Measurements from ENCODE around the gene MYOZ2.
"Not testable (repeated sequence)": the region's sequence is repeated elsewhere in the genome, so short reads cannot be mapped to it uniquely, and the experiment has no call there.

The MYOZ2 gene

GRCh38 chr4:119125931-119126330 lies 9.7 kb upstream of the MYOZ2 start:
- no peak for DNase-seq (ENCODE audit: low read depth in 4 of 4, low spot score in 1 of 4)

GRCh38 chr4:119128148-119128547 lies 7.5 kb upstream of the MYOZ2 start:
- no peak for DNase-seq (ENCODE audit: low read depth in 4 of 4, low spot score in 1 of 4)

DNA sequence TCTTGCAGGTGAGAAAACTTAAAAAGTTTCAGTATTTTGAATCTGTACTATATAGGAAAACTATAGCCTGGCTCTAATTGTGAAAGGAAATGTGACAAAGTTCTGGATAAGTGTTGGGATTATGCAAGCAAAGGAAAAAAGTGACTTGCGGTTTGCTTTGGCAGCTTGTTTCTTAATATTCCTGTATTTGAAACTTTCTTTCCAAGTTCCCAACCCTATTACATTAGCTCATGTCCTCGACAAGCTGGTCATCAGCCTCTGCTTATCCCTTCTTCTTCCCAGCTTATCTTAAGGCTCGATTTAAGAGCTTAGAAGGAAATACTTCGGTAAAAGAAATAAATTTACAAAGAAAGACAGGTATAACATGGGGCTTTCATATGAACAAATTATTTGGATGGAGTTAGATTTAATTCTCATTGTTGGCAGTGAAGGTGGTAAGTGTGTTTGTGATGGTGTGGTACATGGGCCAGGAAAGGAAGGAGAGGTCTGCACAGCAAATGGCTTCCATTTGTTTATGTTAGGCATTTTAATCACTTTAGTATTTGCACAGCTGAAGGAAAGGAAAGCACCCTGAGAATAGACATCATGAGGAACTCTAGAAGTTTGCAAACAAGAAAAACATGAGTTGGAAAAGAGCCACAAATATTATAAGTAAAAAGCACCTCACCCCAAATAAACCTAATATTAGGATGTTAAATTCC lies 5.1 kb upstream of the MYOZ2 start:
- no peak for DNase-seq (ENCODE audit: low read depth in 4 of 4, low spot score in 1 of 4)

DNA sequence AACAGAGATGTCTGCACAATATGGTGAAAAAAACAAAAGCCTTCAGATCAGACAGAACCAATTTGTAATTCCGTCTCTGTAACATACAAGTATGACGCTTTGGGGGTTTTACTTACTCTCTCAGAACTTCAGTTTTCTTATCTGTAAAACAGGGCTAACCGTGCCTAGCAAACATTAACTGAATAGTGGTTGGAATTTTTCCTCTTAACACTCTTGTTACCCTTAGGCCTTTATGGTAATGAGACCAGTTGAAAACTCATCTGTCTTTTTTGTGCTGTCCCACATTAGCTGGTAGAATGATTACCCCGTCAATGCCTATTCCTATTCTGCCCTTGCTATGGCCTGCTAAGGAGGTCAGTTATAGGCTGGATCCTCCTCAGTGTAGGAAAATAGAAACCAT lies 4.5 kb upstream of the MYOZ2 start:
- no peak for DNase-seq (ENCODE audit: low read depth in 4 of 4, low spot score in 1 of 4)

DNA sequence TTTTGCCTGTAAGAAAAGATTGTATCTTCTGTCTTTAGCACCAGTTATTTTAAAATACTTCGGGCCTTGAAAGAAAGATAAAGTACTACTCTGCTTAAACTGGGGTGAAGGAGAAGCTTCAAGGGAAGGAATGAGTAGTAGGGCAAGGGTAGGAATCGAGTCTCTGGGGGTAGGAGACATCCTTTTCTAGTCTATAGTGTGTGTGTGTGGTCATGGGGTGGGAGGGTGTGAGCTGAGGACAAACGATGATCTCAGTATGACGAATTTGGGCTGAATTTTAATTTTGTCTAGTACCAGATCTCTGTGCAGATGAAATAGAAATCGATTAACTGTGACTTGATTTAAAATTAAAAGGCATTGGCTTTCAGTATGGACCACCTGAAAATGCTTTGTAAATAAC lies 3.3 kb upstream of the MYOZ2 start:
- no peak for DNase-seq (ENCODE audit: low read depth in 4 of 4, low spot score in 1 of 4)

GRCh38 chr4:119136546-119136945 lies 914 bp downstream of the MYOZ2 start:
- DNase-seq (ENCODE audit: low read depth in 4 of 4, low spot score in 1 of 4) = no peak

DNA sequence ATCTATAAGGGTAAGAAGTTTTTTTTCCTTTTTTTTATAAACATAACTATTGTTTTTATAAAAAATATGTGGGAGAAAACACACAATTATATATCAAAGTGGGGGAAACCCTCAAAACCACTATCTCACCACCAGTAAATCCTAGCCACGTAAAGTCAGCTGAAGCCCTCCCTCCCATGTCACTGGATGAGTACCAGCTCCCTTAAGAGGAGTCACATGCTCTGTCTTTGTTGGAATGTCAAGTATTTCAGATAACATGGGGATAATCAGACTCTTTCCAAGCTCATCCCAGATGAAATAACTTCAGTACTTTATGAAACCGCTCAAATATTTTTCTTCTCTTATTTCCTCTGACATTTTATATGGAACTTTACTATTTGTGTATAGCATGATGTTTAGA lies 2.4 kb downstream of the MYOZ2 start:
- no peak for DNase-seq (ENCODE audit: low read depth in 4 of 4, low spot score in 1 of 4)

DNA sequence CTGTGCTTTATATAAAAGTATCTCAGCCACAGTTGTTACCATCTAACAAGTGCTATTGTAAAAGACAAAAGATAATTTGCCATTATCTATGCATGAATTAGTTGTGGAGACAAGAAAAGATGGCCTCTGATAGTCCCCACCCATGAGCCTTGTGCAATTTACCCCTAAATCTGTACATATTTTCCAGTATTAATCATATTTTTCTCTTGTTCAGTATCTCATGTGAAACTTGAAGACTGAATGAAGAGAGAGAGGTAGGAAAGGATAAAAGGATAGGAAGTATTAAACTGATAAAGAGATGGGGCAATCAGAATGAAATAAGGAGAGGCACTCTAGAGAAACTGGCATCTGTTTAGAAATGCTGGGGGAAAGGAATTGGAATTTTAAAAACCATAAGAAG lies 3.7 kb downstream of the MYOZ2 start:
- DNase-seq (ENCODE audit: low read depth in 4 of 4, low spot score in 1 of 4) = no peak

DNA sequence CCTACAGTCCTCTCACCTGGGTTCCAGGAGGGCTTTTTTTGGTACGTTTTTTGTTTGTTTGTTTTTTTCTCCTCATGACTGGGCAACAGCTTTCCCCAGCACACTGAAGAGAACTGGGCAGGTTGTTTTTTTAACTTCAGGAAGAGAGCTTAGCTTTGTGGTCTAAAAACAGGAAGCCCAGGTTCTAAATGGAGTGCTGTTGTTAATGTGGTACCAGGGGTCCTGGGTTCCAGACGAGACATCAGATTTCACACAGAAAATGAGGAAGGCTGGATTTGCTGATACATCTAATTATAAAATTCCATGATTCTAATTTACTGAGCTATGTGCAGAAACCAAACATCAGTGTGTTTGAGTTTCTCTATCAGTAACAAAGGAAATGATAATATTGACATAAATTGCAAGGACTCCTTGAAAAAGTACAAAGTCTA lies 4.2 kb downstream of the MYOZ2 start:
- DNase-seq (ENCODE audit: low read depth in 4 of 4, low spot score in 1 of 4) = no peak

- DNase-seq (ENCODE audit: low read depth in 4 of 4, low spot score in 1 of 4) = not testable (repeated sequence)
Measured at GRCh38 chr4:119141283-119141682, 5.7 kb downstream of the MYOZ2 start.

DNA sequence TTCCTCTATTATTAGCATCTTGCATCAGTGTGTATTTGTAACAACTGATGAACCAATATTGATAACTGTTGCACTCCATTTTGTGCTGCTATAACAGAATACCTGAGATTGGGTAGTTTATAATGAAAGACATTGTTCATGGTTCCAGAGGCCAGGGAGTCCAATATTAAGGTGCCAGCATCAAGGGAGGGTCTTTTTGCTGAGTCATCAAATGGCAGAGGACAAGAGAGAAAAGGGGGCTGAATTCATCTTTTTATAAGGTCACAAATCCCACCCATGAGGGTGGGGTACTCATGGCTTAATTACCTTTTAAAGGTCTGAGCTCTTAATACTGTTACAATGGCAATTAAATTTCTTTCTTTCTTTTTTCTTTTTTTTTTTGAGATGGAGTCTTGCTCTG lies 7.2 kb downstream of the MYOZ2 start:
- DNase-seq (ENCODE audit: low read depth in 4 of 4, low spot score in 1 of 4) = no peak

DNA sequence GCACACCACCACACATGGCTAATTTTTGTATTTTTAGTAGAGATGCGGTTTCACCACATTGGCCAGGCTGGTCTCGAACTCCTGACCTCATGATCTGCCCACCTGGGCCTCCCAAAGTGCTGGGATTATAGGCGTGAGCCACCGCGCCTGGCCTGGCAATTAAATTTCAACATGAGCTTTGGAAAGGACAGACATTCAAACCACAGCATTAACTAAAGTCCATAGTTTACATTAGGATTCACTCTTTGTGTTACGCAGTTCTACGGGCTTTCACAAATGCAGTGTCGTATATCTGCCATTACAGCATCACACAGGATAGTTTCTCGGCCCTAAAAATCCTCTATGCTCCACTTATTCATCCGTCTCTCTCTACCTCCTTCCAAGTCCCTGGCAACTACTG lies 7.7 kb downstream of the MYOZ2 start:
- not testable (repeated sequence) for DNase-seq (ENCODE audit: low read depth in 4 of 4, low spot score in 1 of 4)

DNA sequence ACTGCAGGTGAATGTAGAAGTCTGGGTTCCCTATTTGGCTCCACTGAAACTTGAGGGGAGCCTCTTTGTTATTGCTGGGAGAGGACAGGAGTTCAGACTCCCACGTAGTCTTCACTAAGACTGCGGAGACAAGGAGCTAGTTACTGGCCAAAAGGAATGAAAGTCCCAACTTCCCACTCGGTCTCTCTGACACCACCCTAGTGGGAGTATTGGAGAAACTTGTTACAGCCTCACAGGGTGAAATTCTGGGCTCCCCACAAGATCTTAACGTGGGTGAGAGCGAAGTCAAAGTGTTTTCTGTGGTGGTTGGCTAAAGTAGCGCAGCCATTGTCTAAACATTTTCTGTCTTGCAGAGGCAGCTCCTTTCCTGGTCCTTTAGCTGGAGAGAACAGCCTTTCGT lies 13.5 kb downstream of the MYOZ2 start:
- DNase-seq (ENCODE audit: low read depth in 4 of 4, low spot score in 1 of 4) = no peak

GRCh38 chr4:119151161-119151560 lies 15.5 kb downstream of the MYOZ2 start:
- no peak for DNase-seq (ENCODE audit: low read depth in 4 of 4, low spot score in 1 of 4)

DNA sequence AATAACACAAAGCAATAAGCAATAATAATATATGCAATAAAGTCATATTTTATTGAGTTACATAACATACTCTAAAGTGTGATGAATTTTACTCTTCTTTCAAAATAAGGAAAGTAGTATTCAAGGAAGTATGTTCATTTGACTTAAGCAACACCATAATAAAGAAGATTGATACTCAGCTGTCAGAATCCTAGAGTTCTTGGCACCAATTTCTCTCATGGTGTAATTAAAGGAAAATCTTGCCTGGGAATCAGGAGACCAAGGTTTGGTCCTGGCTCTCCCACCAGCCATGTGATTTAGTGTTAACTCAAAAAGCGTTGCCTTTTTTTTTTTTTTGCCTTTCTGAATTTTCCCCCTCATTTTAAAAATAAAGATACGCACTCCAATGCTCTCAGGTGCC lies 17.1 kb downstream of the MYOZ2 start:
- DNase-seq (ENCODE audit: low read depth in 4 of 4, low spot score in 1 of 4) = no peak

DNA sequence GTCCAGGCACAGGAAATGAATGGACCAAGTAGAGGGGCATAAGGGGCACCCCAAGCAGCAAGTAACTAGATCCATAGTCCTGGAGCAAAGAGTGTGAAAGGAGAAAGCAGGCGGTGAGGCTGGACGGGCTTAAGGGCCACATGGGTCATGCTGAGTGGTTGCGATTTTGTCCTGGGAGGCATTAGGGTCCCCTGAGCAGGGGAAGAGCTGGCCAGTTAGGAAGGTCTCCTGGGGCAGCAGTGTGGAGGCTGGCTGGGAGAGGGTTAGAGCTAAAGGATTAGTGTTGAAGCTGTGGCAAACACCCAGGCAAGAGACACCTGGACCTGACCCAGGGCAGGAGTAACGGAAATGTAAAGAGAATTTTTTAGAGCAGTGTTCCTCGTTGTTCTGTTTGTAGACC lies 26.5 kb downstream of the MYOZ2 start:
- no peak for DNase-seq (ENCODE audit: low read depth in 4 of 4, low spot score in 1 of 4)

GRCh38 chr4:119165767-119166166 lies 30.1 kb downstream of the MYOZ2 start:
- DNase-seq (ENCODE audit: low read depth in 4 of 4, low spot score in 1 of 4) = no peak

DNA sequence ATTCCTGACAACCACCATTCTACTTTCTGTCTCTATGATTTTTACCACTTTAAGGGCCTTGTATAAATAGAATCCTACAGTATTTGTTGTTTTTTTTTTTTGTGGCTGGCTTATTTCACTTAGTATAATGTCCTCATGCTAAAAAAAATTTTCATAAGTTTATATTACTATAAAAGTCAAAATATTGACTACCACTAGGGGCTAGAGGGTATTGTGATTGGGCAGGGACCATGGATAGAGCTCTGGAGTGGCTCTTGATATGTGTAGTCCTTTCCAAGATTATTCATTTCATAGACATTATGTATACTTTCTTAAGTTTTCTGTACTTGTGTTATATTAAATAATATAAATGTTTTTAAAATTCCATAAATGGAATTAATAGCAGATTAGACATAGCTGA lies 34.6 kb downstream of the MYOZ2 start:
- no peak for DNase-seq (ENCODE audit: low read depth in 4 of 4, low spot score in 1 of 4)

- DNase-seq (ENCODE audit: low read depth in 4 of 4, low spot score in 1 of 4) = no peak
Measured at GRCh38 chr4:119172223-119172622, 36.6 kb downstream of the MYOZ2 start.

- not testable (repeated sequence) for DNase-seq (ENCODE audit: low read depth in 4 of 4, low spot score in 1 of 4)
Measured at GRCh38 chr4:119173729-119174361, 38.2 kb downstream of the MYOZ2 start.

DNA sequence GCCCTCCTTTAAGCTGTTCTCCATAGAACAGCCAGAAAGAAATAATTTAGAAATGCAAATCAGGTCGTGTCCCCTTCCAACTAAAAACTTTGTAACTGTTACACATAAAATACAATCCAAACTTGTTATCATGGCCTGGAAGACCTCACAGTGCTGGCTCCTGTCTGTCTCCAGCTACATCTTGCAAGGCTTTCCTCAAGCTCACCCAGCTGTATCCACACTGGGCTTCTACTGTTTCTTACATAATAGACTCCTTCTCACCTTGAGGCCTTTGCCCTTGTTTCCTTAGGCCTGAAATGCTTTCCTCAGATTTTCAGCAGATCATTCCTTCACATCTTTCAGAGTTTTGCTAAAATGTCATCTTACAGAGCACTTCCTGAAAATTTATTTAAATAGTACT lies 43.4 kb downstream of the MYOZ2 start:
- no peak for DNase-seq (ENCODE audit: low read depth in 4 of 4, low spot score in 1 of 4)

DNA sequence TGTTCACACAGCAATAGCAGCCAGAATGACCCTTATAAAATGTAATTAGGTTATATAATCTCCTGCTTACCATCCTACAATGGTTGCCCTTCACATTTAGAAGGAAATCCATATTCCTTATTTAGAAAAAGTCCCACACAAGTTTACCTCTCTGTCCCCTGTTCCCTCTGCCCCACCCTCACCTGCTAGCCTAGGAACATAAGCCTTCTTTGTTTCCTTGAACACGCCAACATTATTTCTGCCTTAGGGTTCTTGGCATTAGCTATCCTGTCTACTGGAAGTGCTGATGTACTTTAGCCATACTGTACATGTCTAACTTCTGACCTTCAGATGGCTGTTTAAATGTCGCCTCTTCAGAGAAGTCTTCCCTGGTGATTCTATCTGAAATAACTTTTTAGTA lies 48.5 kb downstream of the MYOZ2 start:
- no peak for DNase-seq (ENCODE audit: low read depth in 4 of 4, low spot score in 1 of 4)

DNA sequence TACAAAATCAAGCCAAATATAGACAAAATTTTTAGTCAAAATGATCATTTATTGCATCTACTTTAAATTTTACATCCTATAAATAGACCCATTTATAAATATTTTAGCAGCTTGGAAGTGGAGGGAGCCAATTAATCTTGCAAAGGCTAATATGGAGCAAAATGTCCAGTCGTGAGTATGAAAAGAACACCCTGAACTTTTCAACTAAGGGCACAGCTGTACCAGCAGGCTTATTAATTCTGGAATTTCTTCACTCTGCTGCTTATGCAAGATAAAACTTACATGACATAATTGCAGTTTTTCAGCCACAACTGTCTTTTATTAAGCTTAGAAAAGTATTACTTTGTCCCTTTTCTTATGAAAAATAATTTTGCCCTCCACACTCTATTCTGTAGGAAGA lies 54.0 kb downstream of the MYOZ2 start:
- DNase-seq (ENCODE audit: low read depth in 4 of 4, low spot score in 1 of 4) = no peak
